Breast epithelium (tissue), 4 donors: ENCODE data around the gene FKBP4. TPM values are rescaled to one million over a fixed set of nuclear protein-coding genes. Genes with fewer than 3 reads are reported as not detected.

Experiments
- DNase-seq, 2 donors: peaks; one replicate each; pipeline ENCODE4 v3.0.0-alpha.2; 2019; ENCODE audit warnings: low spot score in 2 of 2
- H3K27ac ChIP-seq, 2 donors: fragments of 200-600 bp; sonication (generic) in 1 of 2; one replicate each; pipeline ENCODE4 v1.5.1; 2016 to 2019; ENCODE audit warnings: mild to moderate bottlenecking in 1 of 2
- H3K27me3 ChIP-seq, 2 donors: fragments of 200-600 bp; sonication (generic) in 1 of 2; one replicate each; pipeline versions ENCODE4 v1.5.1 to v1.6.0; 2017 to 2019; ENCODE audit warnings: control low read depth in 1 of 2, mild to moderate bottlenecking in 1 of 2
- H3K36me3 ChIP-seq: fragments of 200-600 bp; one replicate; pipeline ENCODE4 v1.5.1; 2019
- H3K4me1 ChIP-seq, 2 donors: fragments of 200-600 bp; sonication (generic); one replicate each; pipeline ENCODE4 v1.5.1; 2016 to 2019; ENCODE audit warnings: control low read depth in 1 of 2
- H3K4me3 ChIP-seq, 3 donors: fragments of 200-600 bp; sonication (generic); 1 replicate in 2 of 3; 2 replicates in 1 of 3; pipeline ENCODE4 v1.5.1; 2016 to 2019; ENCODE audit warnings: mild to moderate bottlenecking in 3 of 3, moderate library complexity in 2 of 3
- H3K9me3 ChIP-seq, 2 donors: fragments of 200-600 bp; sonication (generic) in 1 of 2; one replicate each; pipeline ENCODE4 v1.5.1; 2016 to 2019; ENCODE audit warnings: control low read depth in 1 of 2
- CTCF ChIP-seq, 3 donors: fragments of 450-650 bp; IDR thresholded peaks; one replicate each; pipeline ENCODE4 v1.5.1; 2016 to 2017; ENCODE audit warnings: antibody characterized with exemption in 3 of 3, mild to moderate bottlenecking in 3 of 3, moderate library complexity in 3 of 3
- POLR2A ChIP-seq: fragments of 450-650 bp; IDR thresholded peaks from one replicate; pipeline ENCODE4 v1.6.1; 2016; ENCODE audit warnings: antibody characterized with exemption, mild to moderate bottlenecking, moderate library complexity
- POLR2AphosphoS5 ChIP-seq, 3 donors: sonication (generic); formaldehyde crosslinking; IDR thresholded peaks; one replicate each; pipeline ENCODE4 v1.6.1; 2017; ENCODE audit warnings: antibody characterized with exemption in 3 of 3
- intact Hi-C: fragments of 100-400 bp; cut with DNase I; formaldehyde crosslinking; loops from one replicate; pipeline ENCODE4 v1.15.1; 2023; ENCODE audit warnings: low total_unique reads
- total RNA-seq, 3 donors: library from RNA; depleted of rRNA; stranded (reverse); fragments of >200 nt; gene quantifications; one replicate each; pipeline ENCODE4 v1.1.0, GENCODE V29; 2016

Gene FKBP4
- total RNA-seq, result 10 to 100 TPM; 30.4 to 70.8 (median 50.1) TPM

- H3K27ac ChIP-seq, result peak within 1 kb of the TSS; percentile 84 to 96
- H3K4me3 ChIP-seq, result peak within 1 kb of the TSS; percentile 89 to 96 (median 92)
Observed at GRCh38 chr12:2794736-2795289, at the start of gene FKBP4. FKBP4 (plus strand) TSS chr12:2794970; CDS start chr12:2795140, 170 bp downstream.

GRCh38 chr12:2745655-2746054 lies 49.1 kb upstream of the FKBP4 start:
- DNase-seq, result no peak
- Histone ChIP-seq H3K4me3 (no peak overlapping the region), H3K9me3 (no peaks in the 10 kb centered on the region), H3K27me3 (no peaks in the 10 kb centered on the region), H3K4me1 (no peaks in the 10 kb centered on the region), H3K36me3 (no peaks in the 10 kb centered on the region), H3K27ac (no peak overlapping the region)
- intact Hi-C loops, result no loop called here
- no peak for TF ChIP-seq POLR2AphosphoS5 (IDR thresholded peaks at IDR 0.05)
- no peak for TF ChIP-seq POLR2A
- TF ChIP-seq CTCF (IDR thresholded peaks at IDR 0.05), result no peak

More at GRCh38 chr12:2794736-2795289, at the start of gene FKBP4:
- peak; percentile 16 for TF ChIP-seq POLR2A
- TF ChIP-seq POLR2AphosphoS5 (IDR thresholded peaks at IDR 0.05), result peak in 2 of 3 donors; percentile 51 to 66
- TF ChIP-seq CTCF (IDR thresholded peaks at IDR 0.05), result no peak
- Histone ChIP-seq H3K27me3 (no peaks in the 10 kb centered on the region), H3K36me3 (no peaks in the 10 kb centered on the region), H3K9me3 (no peaks in the 10 kb centered on the region), H3K4me1 (peaks cover 0 to 13% of the 10 kb centered on the region in 2 donors)
- intact Hi-C loops, result no loop called here
- DNase-seq, result peak; percentile 89

GRCh38 chr12:2749580-2749979 lies 45.2 kb upstream of the FKBP4 start:
- intact Hi-C loops, result no loop called here

GRCh38 chr12:2750185-2750584 lies 44.6 kb upstream of the FKBP4 start:
- TF ChIP-seq CTCF (IDR thresholded peaks at IDR 0.05), result no peak
- no peak for TF ChIP-seq POLR2AphosphoS5 (IDR thresholded peaks at IDR 0.05)
- TF ChIP-seq POLR2A, result no peak
- Histone ChIP-seq H3K9me3 (no peaks in the 10 kb centered on the region), H3K4me3 (no peak overlapping the region), H3K4me1 (no peaks in the 10 kb centered on the region), H3K27ac (no peak overlapping the region), H3K36me3 (no peaks in the 10 kb centered on the region), H3K27me3 (no peaks in the 10 kb centered on the region)
- intact Hi-C loops, result no loop called here
- no peak for DNase-seq

More at GRCh38 chr12:2749580-2749979, 45.2 kb upstream of the FKBP4 start:
- TF ChIP-seq CTCF (IDR thresholded peaks at IDR 0.05) (no peak), POLR2A (no peak), POLR2AphosphoS5 (IDR thresholded peaks at IDR 0.05) (no peak)
- no peaks in the 10 kb centered on the region for H3K36me3 ChIP-seq
- no peak overlapping the region for H3K4me3 ChIP-seq
- H3K9me3 ChIP-seq, result no peaks in the 10 kb centered on the region
- no peak overlapping the region for H3K27ac ChIP-seq
- peak in 1 of 2 donors; percentile 4 for DNase-seq
- no peaks in the 10 kb centered on the region for H3K4me1 ChIP-seq
- no peaks in the 10 kb centered on the region for H3K27me3 ChIP-seq

GRCh38 chr12:2751230-2751629 lies 43.5 kb upstream of the FKBP4 start:
- Histone ChIP-seq H3K27ac (no peak overlapping the region), H3K27me3 (no peaks in the 10 kb centered on the region), H3K4me3 (no peak overlapping the region), H3K9me3 (no peaks in the 10 kb centered on the region), H3K36me3 (no peaks in the 10 kb centered on the region), H3K4me1 (no peaks in the 10 kb centered on the region)
- TF ChIP-seq POLR2AphosphoS5 (IDR thresholded peaks at IDR 0.05), result no peak
- no peak for TF ChIP-seq POLR2A
- no peak for TF ChIP-seq CTCF (IDR thresholded peaks at IDR 0.05)
- intact Hi-C loops, result no loop called here
- no peak for DNase-seq
